ENCODE data around the gene AADACL3.

DNA sequence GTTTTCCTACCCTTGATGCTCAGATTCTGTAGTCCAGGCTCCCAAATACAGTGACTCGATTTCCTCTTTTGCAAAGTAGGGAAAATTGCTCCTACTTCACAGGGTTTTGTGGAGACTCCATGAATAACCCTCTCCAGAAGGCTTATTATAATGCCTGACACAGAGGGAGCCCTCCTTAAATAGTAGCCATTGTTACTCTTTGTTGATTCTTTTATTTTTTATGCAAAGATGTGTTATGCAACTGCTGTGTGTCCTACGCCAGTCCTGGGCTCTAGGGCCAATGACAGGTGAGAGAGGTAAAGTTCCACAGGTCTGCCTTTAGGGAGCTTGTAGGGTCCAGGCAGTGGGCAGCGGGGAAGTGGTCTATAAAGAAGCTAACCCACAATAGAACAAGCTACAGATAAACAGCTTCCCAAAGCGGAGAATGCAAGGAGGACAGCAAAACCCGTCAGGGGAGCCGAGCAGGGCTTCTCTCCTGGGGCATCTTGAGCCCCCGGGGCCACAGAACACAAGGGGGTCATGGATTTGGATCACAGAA, 1.5 kb downstream of the AADACL3 start:
- TF ChIP-seq CTCF (conservative IDR thresholded peaks at IDR 0.05; ENCODE audit: low read depth, low read length) (no peak), EZH2 (IDR thresholded peaks at IDR 0.05; ENCODE audit: low read length, unreplicated experiment) (no peak), EZH2phosphoT487 (IDR thresholded peaks at IDR 0.05; ENCODE audit: borderline replicate concordance, low read length) (no peak)
